GM19452 (cell line): ENCODE measurements around the gene SMAD7.
A peak's percentile ranks its signal among the peaks of the same experiment; 100 is the strongest.

ENCODE experiments used
- ATAC-seq: cut with Tn5 transposase; IDR thresholded peaks from one replicate; pipeline ENCODE4 v1.9.1; 2021; ENCODE audit not compliant: unreplicated experiment

SMAD7 gene, protein sequence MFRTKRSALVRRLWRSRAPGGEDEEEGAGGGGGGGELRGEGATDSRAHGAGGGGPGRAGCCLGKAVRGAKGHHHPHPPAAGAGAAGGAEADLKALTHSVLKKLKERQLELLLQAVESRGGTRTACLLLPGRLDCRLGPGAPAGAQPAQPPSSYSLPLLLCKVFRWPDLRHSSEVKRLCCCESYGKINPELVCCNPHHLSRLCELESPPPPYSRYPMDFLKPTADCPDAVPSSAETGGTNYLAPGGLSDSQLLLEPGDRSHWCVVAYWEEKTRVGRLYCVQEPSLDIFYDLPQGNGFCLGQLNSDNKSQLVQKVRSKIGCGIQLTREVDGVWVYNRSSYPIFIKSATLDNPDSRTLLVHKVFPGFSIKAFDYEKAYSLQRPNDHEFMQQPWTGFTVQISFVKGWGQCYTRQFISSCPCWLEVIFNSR

DNA sequence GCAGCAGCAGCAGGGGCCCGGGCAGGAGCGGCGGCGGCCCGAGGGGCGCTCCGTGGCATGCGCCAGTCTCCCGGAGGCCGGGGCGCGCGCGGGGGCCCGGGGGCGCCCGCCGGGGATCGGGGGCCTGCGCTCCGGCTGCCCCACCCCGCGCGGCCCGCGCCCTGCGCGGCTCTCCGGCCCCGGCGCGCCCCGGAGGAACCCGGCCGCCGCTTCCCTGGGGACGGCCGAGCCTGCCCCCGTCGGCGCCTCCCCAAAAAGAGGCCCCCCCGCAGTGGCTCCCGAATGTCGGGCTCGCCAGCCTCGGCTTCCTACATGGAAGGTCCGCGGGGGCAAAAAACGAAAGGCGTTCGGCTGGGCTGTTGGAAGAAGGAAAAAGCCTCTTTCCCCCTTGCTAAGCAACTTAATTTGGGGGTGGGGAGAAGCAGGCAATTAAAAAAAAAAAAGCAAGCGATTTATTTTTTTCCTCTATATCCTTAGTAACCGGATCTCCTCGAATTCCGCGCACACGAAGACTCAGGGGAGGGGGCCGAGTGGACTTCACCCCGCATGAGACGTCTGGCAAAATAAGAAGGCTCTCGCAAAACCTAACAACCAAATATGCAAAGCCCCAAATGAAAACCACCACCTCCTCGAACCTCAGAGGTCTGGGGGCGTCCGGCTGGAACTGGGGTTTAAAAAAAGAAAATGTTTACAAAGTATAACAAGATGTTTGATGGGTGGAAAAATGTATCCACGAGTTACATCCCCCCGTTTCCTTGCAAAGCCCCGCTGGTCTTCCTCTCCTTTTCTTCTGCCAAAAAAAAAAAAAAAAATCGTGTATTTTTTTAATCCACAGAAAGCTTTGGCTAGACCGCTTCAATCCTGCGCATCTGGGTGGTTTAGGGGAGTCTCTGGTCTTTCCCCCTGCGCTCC, at the start of gene SMAD7:
Gene SMAD7 (minus strand): TSS at position 430 of the 912 bp plus-strand sequence. CDS start 541 bp downstream, outside the sequence.
- no peak for ATAC-seq

- ATAC-seq = no peak
Observed at GRCh38 chr18:48999569-48999968, 48.8 kb upstream of the SMAD7 start.

GRCh38 chr18:48997985-48998831, 47.4 kb upstream of the SMAD7 start:
- ATAC-seq = no peak

GRCh38 chr18:48997681-48997984, 46.9 kb upstream of the SMAD7 start:
- ATAC-seq = no peak

- ATAC-seq = no peak
Observed at GRCh38 chr18:48996901-48997463, 46.2 kb upstream of the SMAD7 start.

GRCh38 chr18:48996041-48996440, 45.3 kb upstream of the SMAD7 start:
- ATAC-seq = no peak

GRCh38 chr18:48994926-48995835, 44.4 kb upstream of the SMAD7 start:
- no peak for ATAC-seq

DNA sequence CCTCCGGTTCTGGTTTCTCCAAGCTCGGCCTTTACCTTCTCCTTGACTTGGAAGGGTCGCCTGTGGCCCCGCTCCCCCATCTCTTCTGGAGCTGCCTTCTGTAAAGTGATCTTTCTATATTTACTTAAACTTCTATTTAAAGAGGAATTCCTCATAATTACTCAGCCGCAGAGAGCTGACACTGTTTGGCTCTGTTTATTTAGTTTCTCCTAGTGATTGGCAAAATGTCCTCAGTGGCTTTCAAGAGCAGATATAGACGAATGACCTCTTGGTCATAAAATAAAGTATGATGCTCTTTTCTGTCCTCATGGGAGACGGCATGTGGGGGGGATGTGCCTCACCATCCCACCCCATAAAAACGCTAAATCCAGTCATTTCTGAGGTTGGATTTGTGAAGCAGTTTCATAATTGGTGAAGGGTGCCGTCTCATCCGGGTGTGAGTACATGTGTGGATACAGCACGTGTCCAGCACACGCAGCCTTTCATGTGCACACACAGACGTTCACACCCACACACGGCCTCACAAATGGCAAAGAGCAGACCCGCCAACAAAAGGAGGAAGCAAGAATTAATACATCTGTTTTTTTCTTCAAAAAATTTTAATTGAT, 43.4 kb upstream of the SMAD7 start:
- no peak for ATAC-seq

DNA sequence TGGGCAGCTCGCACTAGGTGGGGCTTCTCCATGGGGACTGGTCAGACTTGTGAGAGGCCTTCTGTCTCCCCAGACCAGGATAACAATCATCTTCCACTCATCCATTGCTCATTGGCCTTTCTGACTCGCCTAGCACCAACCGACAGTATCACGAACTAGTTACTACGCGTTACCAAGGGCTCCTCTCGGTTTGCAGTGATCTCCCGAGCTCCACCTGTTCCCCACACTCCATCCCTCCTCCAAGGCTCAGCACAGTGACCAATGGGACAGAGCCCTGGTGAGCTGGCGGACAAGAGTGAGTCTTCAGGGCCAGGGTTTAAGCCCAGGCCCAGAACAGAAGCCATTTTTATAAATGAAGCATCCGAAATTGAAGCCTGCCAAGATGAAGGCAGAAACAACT, 42.8 kb upstream of the SMAD7 start:
- no peak for ATAC-seq

DNA sequence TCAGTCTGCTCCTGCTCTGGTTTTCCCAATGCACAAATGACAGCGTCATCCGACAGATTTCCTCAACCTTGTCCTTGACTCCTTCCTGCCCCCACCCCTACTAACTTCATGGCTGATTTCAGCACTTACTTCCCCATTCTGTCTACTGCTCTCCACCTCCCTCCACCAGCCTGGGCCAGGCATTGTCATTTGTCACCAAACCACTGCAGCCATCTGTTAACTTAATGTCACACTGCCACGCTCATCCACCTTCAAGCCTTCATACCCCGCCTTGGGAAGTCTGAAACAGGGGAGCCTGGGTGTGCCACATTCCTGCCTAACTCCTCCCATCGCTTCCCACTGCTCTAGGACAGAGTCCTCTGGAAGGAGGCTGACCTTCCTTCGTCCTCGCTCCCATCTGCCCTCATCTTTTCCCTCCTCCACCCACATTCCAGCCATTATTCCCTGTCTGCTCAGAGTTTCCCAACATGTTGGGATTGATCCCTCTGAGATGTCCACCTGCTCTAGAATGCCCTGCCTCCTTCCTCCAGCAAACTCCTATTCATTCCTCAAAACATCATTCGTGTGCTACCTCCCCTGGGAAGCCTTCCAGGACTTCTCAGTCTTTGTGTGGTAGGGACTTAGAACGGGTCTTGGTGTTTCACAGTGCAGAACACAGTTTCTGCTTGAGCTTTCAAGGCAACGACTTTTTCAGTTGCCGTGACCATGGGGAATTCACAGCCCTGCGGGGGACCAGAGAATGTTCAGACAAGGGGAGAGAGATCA, 42.2 kb upstream of the SMAD7 start:
- ATAC-seq = peak; percentile 55

DNA sequence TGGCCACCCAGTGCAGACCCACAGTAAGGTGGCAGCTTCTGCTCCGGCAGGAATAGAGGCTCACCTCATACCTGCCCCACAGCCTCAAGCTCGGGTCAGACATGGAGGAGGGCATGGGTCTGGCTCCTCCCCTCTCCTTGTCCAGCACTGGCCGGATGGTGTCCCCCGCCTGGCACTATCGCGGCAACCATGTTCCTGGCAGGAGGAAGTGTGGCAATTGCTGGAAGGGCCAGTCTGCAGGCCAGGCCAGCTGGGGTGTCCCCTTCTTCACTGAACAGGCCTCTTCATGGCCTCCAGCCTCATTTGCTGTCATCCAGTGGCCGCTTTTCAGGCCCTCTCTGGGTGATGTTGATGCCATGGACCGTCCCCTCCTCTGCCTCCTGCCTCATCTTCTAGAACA, 41.4 kb upstream of the SMAD7 start:
- ATAC-seq = no peak

GRCh38 chr18:48991676-48992075, 40.9 kb upstream of the SMAD7 start:
- ATAC-seq = no peak

- no peak for ATAC-seq
Observed at GRCh38 chr18:48991319-48991660, 40.5 kb upstream of the SMAD7 start.

GRCh38 chr18:48990481-48991318, 39.9 kb upstream of the SMAD7 start:
- no peak for ATAC-seq

- no peak for ATAC-seq
Observed at GRCh38 chr18:48989304-48990303, 38.8 kb upstream of the SMAD7 start.

GRCh38 chr18:48988508-48989303, 37.9 kb upstream of the SMAD7 start:
- no peak for ATAC-seq
